CD14-positive monocyte (primary cell): ENCODE results near the gene UROC1. TPM values are rescaled to one million over a fixed set of nuclear protein-coding genes. Genes with fewer than 3 reads are reported as not detected.

Experiments
- DNase-seq, 3 donors: peaks; one replicate each; pipeline ENCODE4 v3.0.0-alpha.2; 2011 to 2022
- H2AFZ ChIP-seq: 2 replicates; pipeline ENCODE4 v1.6.0; 2012; ENCODE audit warnings: mild to moderate bottlenecking, low read depth, low read length, inconsistent platforms; ENCODE audit not compliant: insufficient read depth, poor library complexity, severe bottlenecking
- H3K27ac ChIP-seq, 2 donors: 1 replicate in 1 of 2; 2 replicates in 1 of 2; pipeline ENCODE4 v1.5.1; 2012 to 2013; ENCODE audit warnings: low read length in 2 of 2, control low read depth in 1 of 2, inconsistent platforms in 1 of 2, low read depth in 1 of 2, mild to moderate bottlenecking in 1 of 2
- H3K27me3 ChIP-seq, 2 donors: one replicate each; pipeline versions ENCODE4 v1.6.0 to v1.6.1; 2011 to 2013; ENCODE audit warnings: low read length in 2 of 2; ENCODE audit not compliant: control insufficient read depth in 2 of 2, insufficient read depth in 2 of 2
- H3K36me3 ChIP-seq, 2 donors: replicated peaks in 1 of 2; 1 replicate in 1 of 2; 2 replicates in 1 of 2; pipeline versions ENCODE4 v1.5.1 to v1.6.1; 2012 to 2013; ENCODE audit warnings: low read length in 2 of 2, control low read depth in 1 of 2, inconsistent platforms in 1 of 2, mild to moderate bottlenecking in 1 of 2; ENCODE audit not compliant: insufficient read depth in 2 of 2, control insufficient read depth in 1 of 2
- H3K4me1 ChIP-seq, 2 donors: 1 replicate in 1 of 2; 2 replicates in 1 of 2; pipeline versions ENCODE4 v1.5.1 to v1.6.1; 2012 to 2013; ENCODE audit warnings: low read length in 2 of 2, control low read depth in 1 of 2, inconsistent platforms in 1 of 2, mild to moderate bottlenecking in 1 of 2, moderate library complexity in 1 of 2; ENCODE audit not compliant: insufficient read depth in 2 of 2, control insufficient read depth in 1 of 2
- H3K4me2 ChIP-seq: replicated peaks from 2 replicates; pipeline ENCODE3; 2012; ENCODE audit warnings: low read length, moderate library complexity, mild to moderate bottlenecking; ENCODE audit not compliant: poor library complexity, severe bottlenecking; ENCODE audit errors: extremely low read depth
- H3K4me3 ChIP-seq, 3 experiments: fragments of 200-600 bp in 1 of 3; sonication (generic) in 1 of 3; replicated peaks in 1 of 3; 1 replicate in 2 of 3; 2 replicates in 1 of 3; pipeline ENCODE4 v1.5.1; 2011 to 2013; ENCODE audit warnings: low read length in 3 of 3, mild to moderate bottlenecking in 3 of 3, control low read depth in 2 of 3, low read depth in 2 of 3, inconsistent platforms in 1 of 3, moderate library complexity in 1 of 3
- H3K79me2 ChIP-seq: 2 replicates; pipeline ENCODE4 v1.6.0; 2012; ENCODE audit warnings: mild to moderate bottlenecking, control low read depth, inconsistent platforms, low read length, moderate library complexity; ENCODE audit not compliant: insufficient read depth
- H3K9ac ChIP-seq: 2 replicates; pipeline ENCODE4 v1.6.0; 2017; ENCODE audit warnings: low read length, mild to moderate bottlenecking; ENCODE audit not compliant: insufficient read depth, poor library complexity, severe bottlenecking
- H3K9me3 ChIP-seq, 2 donors: replicated peaks in 1 of 2; 1 replicate in 1 of 2; 2 replicates in 1 of 2; pipeline versions ENCODE4 v1.5.1 to v1.6.1; 2012 to 2013; ENCODE audit warnings: low read length in 2 of 2, control low read depth in 1 of 2; ENCODE audit not compliant: control insufficient read depth in 1 of 2, insufficient read depth in 1 of 2
- H4K20me1 ChIP-seq: 2 replicates; pipeline ENCODE4 v1.6.0; 2012; ENCODE audit warnings: mild to moderate bottlenecking, low read length, control low read depth, moderate library complexity; ENCODE audit not compliant: insufficient read depth
- H3K27ac Mint-ChIP-seq, 7 donors: one replicate each; pipeline ENCODE4 v1.8.0; 2020; ENCODE audit warnings: mild to moderate bottlenecking in 7 of 7, mixed read lengths in 7 of 7, moderate library complexity in 6 of 7, inconsistent platforms in 2 of 7
- H3K27me3 Mint-ChIP-seq, 3 donors: one replicate each; pipeline ENCODE4 v1.8.0; 2021 to 2022; ENCODE audit warnings: low read depth in 3 of 3, mild to moderate bottlenecking in 3 of 3, mixed read lengths in 3 of 3, moderate library complexity in 3 of 3, inconsistent platforms in 1 of 3
- H3K36me3 Mint-ChIP-seq, 2 donors: one replicate each; pipeline ENCODE4 v1.8.0; 2020; ENCODE audit warnings: mixed read lengths in 2 of 2, inconsistent platforms in 1 of 2, mild to moderate bottlenecking in 1 of 2
- H3K4me1 Mint-ChIP-seq: one replicate; pipeline ENCODE4 v1.8.0; 2020; ENCODE audit warnings: mild to moderate bottlenecking, mixed read lengths
- H3K4me3 Mint-ChIP-seq, 2 donors: one replicate each; pipeline ENCODE4 v1.8.0; 2020; ENCODE audit warnings: mild to moderate bottlenecking in 2 of 2, mixed read lengths in 2 of 2, moderate library complexity in 1 of 2
- H3K9me3 Mint-ChIP-seq, 7 donors: one replicate each; pipeline ENCODE4 v1.8.0; 2020 to 2022; ENCODE audit warnings: mixed read lengths in 7 of 7, mild to moderate bottlenecking in 6 of 7, moderate library complexity in 6 of 7, inconsistent platforms in 2 of 7
- CTCF ChIP-seq: fragments of 200-600 bp; IDR thresholded peaks from one replicate; pipeline ENCODE4 v1.8.0; 2022; ENCODE audit warnings: antibody characterized with exemption, mild to moderate bottlenecking
- WGBS: methylation state at CpG from one replicate; pipeline ENCODE4 v1.1.5; 2013; ENCODE audit warnings: missing lambda C conversion rate; ENCODE audit not compliant: insufficient coverage; 5-methylcytosine and 5-hydroxymethylcytosine counted together
- intact Hi-C, 2 donors: fragments of 100-400 bp; cut with micrococcal nuclease; formaldehyde crosslinking; loops; one replicate each; pipeline versions ENCODE4 v1.15.0 to v1.15.1; 2023
- polyA plus RNA-seq, 3 donors: library from polyadenylated mRNA; depleted of rRNA in 1 of 3; unstranded in 2 of 3; stranded (reverse) in 1 of 3; fragments of 300-500 nt in 2 of 3; fragments of >200 nt in 1 of 3; fragmentation: Illumina TruSeq in 2 of 3; gene quantifications; 1 replicate in 2 of 3; 2 replicates in 1 of 3; pipeline ENCODE4 v1.2.3, GENCODE V29; 2012 to 2021

The UROC1 gene
- polyA plus RNA-seq, 3 donors, result not detected

- DNase-seq, result no peak
- H3K4me3 Mint-ChIP-seq, result no peak overlapping the region
- Histone ChIP-seq H3K9me3 (no peaks in the 10 kb centered on the region), H2AFZ (no peak overlapping the region), H3K4me3 (no peak overlapping the region), H4K20me1 (no peaks in the 10 kb centered on the region), H3K27me3 (no peaks in the 10 kb centered on the region), H3K27ac (no peak overlapping the region), H3K4me1 (no peaks in the 10 kb centered on the region), H3K9ac (no peak overlapping the region), H3K36me3 (no peaks in the 10 kb centered on the region), H3K79me2 (no peaks in the 10 kb centered on the region), H3K4me2 (no peak overlapping the region)
- peaks cover 0 to 4% (median 4%) of the 10 kb centered on the region in 3 donors for H3K27me3 Mint-ChIP-seq
- intact Hi-C loops, result no loop called here
- H3K9me3 Mint-ChIP-seq, result no peaks in the 10 kb centered on the region
- TF ChIP-seq CTCF, result no peak
- H3K36me3 Mint-ChIP-seq, result no peaks in the 10 kb centered on the region
- H3K4me1 Mint-ChIP-seq, result peaks cover 3% of the 10 kb centered on the region
- WGBS, result 54% methylated on average over 8 of the region's 10 CpGs
- no peak overlapping the region for H3K27ac Mint-ChIP-seq
Observed at GRCh38 chr3:126498929-126499328, 18.6 kb downstream of the UROC1 start.

- Mint-ChIP-seq H3K36me3 (no peaks in the 10 kb centered on the region), H3K27ac (no peak overlapping the region)
Observed at GRCh38 chr3:126498461-126498860, 19.1 kb downstream of the UROC1 start.

More at GRCh38 chr3:126498461-126498860, 19.1 kb downstream of the UROC1 start:
- Histone ChIP-seq H3K9me3 (no peaks in the 10 kb centered on the region), H3K79me2 (no peaks in the 10 kb centered on the region), H4K20me1 (no peaks in the 10 kb centered on the region), H3K36me3 (no peaks in the 10 kb centered on the region), H3K27me3 (no peaks in the 10 kb centered on the region), H3K4me3 (no peak overlapping the region), H3K27ac (no peak overlapping the region), H3K9ac (no peak overlapping the region), H3K4me2 (no peak overlapping the region), H2AFZ (no peak overlapping the region), H3K4me1 (no peaks in the 10 kb centered on the region)
- no peak for DNase-seq
- intact Hi-C loops, result no loop called here
- 94% methylated on average over 4 of the region's 4 CpGs for WGBS
- no peak for TF ChIP-seq CTCF
- Mint-ChIP-seq H3K9me3 (no peaks in the 10 kb centered on the region), H3K4me1 (peaks cover 3% of the 10 kb centered on the region), H3K4me3 (no peak overlapping the region), H3K27me3 (peaks cover 0 to 4% (median 4%) of the 10 kb centered on the region in 3 donors)
